ENCODE data around the gene WNT5A.

Gene WNT5A

GRCh38 chr3:55446850-55447249, 40.3 kb downstream of the WNT5A start:
- Histone ChIP-seq H3K36me3 (ENCODE audit: insufficient read depth, insufficient read length, low read length) (no peaks in the 10 kb centered on the region), H3K27me3 (ENCODE audit: insufficient read depth, insufficient read length) (no peaks in the 10 kb centered on the region), H3K4me1 (ENCODE audit: insufficient read depth, insufficient read length) (peaks cover 2% of the 10 kb centered on the region), H3K9me3 (ENCODE audit: insufficient read depth, low read length) (peaks cover 5% of the 10 kb centered on the region; the same call in 1 of the 2 replicates), H3K9ac (ENCODE audit: insufficient read length, low read depth) (no peak overlapping the region), H3K4me3 (ENCODE audit: insufficient read length, low read depth) (no peak overlapping the region)
- no peak for DNase-seq (ENCODE audit: low read depth, low spot score)
- no peak for TF ChIP-seq ZNF274 (IDR thresholded peaks at IDR 0.05; ENCODE audit: low read depth, low read length)
- TF ChIP-seq SUZ12 (IDR thresholded peaks at IDR 0.05; ENCODE audit: extremely low read depth, insufficient read depth, insufficient read length), result no peak
- no peak for TF ChIP-seq YY1 (IDR thresholded peaks at IDR 0.05; ENCODE audit: insufficient read depth, insufficient read length)

GRCh38 chr3:55445551-55445950, 41.6 kb downstream of the WNT5A start:
- H3K27me3 ChIP-seq (ENCODE audit: insufficient read depth, insufficient read length), result no peaks in the 10 kb centered on the region
- H3K36me3 ChIP-seq (ENCODE audit: insufficient read depth, insufficient read length, low read length), result no peaks in the 10 kb centered on the region
- H3K9me3 ChIP-seq (ENCODE audit: insufficient read depth, low read length), result no peaks in the 10 kb centered on the region
- TF ChIP-seq SUZ12 (IDR thresholded peaks at IDR 0.05; ENCODE audit: extremely low read depth, insufficient read depth, insufficient read length) (no peak), ZNF274 (IDR thresholded peaks at IDR 0.05; ENCODE audit: low read depth, low read length) (no peak), YY1 (IDR thresholded peaks at IDR 0.05; ENCODE audit: insufficient read depth, insufficient read length) (no peak)
- no peak for DNase-seq (ENCODE audit: low read depth, low spot score)
- no peak overlapping the region for H3K4me3 ChIP-seq (ENCODE audit: insufficient read length, low read depth)
- peaks cover 2% of the 10 kb centered on the region for H3K4me1 ChIP-seq (ENCODE audit: insufficient read depth, insufficient read length)
- H3K9ac ChIP-seq (ENCODE audit: insufficient read length, low read depth), result no peak overlapping the region

GRCh38 chr3:55443346-55443745, 43.8 kb downstream of the WNT5A start:
- Histone ChIP-seq H3K36me3 (ENCODE audit: insufficient read depth, insufficient read length, low read length) (no peaks in the 10 kb centered on the region), H3K9me3 (ENCODE audit: insufficient read depth, low read length) (no peaks in the 10 kb centered on the region), H3K9ac (ENCODE audit: insufficient read length, low read depth) (no peak overlapping the region), H3K4me3 (ENCODE audit: insufficient read length, low read depth) (no peak overlapping the region), H3K4me1 (ENCODE audit: insufficient read depth, insufficient read length) (peaks cover 2% of the 10 kb centered on the region), H3K27me3 (ENCODE audit: insufficient read depth, insufficient read length) (no peaks in the 10 kb centered on the region)
- DNase-seq (ENCODE audit: low read depth, low spot score), result no peak
- no peak for TF ChIP-seq YY1 (IDR thresholded peaks at IDR 0.05; ENCODE audit: insufficient read depth, insufficient read length)
- TF ChIP-seq ZNF274 (IDR thresholded peaks at IDR 0.05; ENCODE audit: low read depth, low read length), result no peak
- TF ChIP-seq SUZ12 (IDR thresholded peaks at IDR 0.05; ENCODE audit: extremely low read depth, insufficient read depth, insufficient read length), result no peak

- DNase-seq (ENCODE audit: low read depth, low spot score), result no peak
- Histone ChIP-seq H3K4me3 (ENCODE audit: insufficient read length, low read depth) (no peak overlapping the region), H3K9ac (ENCODE audit: insufficient read length, low read depth) (no peak overlapping the region), H3K9me3 (ENCODE audit: insufficient read depth, low read length) (no peaks in the 10 kb centered on the region), H3K4me1 (ENCODE audit: insufficient read depth, insufficient read length) (peaks cover 2% of the 10 kb centered on the region), H3K27me3 (ENCODE audit: insufficient read depth, insufficient read length) (no peaks in the 10 kb centered on the region), H3K36me3 (ENCODE audit: insufficient read depth, insufficient read length, low read length) (no peaks in the 10 kb centered on the region)
- no peak for TF ChIP-seq SUZ12 (IDR thresholded peaks at IDR 0.05; ENCODE audit: extremely low read depth, insufficient read depth, insufficient read length)
- TF ChIP-seq YY1 (IDR thresholded peaks at IDR 0.05; ENCODE audit: insufficient read depth, insufficient read length), result no peak
- TF ChIP-seq ZNF274 (IDR thresholded peaks at IDR 0.05; ENCODE audit: low read depth, low read length), result no peak
These were observed 44.2 kb downstream of the WNT5A start for GRCh38 chr3:55442861-55443260.

- Histone ChIP-seq H3K9ac (ENCODE audit: insufficient read length, low read depth) (no peak overlapping the region), H3K4me3 (ENCODE audit: insufficient read length, low read depth) (no peak overlapping the region), H3K9me3 (ENCODE audit: insufficient read depth, low read length) (no peaks in the 10 kb centered on the region), H3K4me1 (ENCODE audit: insufficient read depth, insufficient read length) (no peaks in the 10 kb centered on the region), H3K36me3 (ENCODE audit: insufficient read depth, insufficient read length, low read length) (no peaks in the 10 kb centered on the region), H3K27me3 (ENCODE audit: insufficient read depth, insufficient read length) (no peaks in the 10 kb centered on the region)
- TF ChIP-seq YY1 (IDR thresholded peaks at IDR 0.05; ENCODE audit: insufficient read depth, insufficient read length) (no peak), SUZ12 (IDR thresholded peaks at IDR 0.05; ENCODE audit: extremely low read depth, insufficient read depth, insufficient read length) (no peak), ZNF274 (IDR thresholded peaks at IDR 0.05; ENCODE audit: low read depth, low read length) (no peak)
- DNase-seq (ENCODE audit: low read depth, low spot score), result no peak
These were observed 45.6 kb downstream of the WNT5A start for GRCh38 chr3:55441499-55441898.

- TF ChIP-seq ZNF274 (IDR thresholded peaks at IDR 0.05; ENCODE audit: low read depth, low read length) (no peak), SUZ12 (IDR thresholded peaks at IDR 0.05; ENCODE audit: extremely low read depth, insufficient read depth, insufficient read length) (no peak), YY1 (IDR thresholded peaks at IDR 0.05; ENCODE audit: insufficient read depth, insufficient read length) (no peak)
- H3K4me3 ChIP-seq (ENCODE audit: insufficient read length, low read depth), result no peak overlapping the region
These were observed 46.9 kb downstream of the WNT5A start for GRCh38 chr3:55440104-55440708.

GRCh38 chr3:55439657-55440056, 47.4 kb downstream of the WNT5A start:
- TF ChIP-seq YY1 (IDR thresholded peaks at IDR 0.05; ENCODE audit: insufficient read depth, insufficient read length), result no peak
- no peak for DNase-seq (ENCODE audit: low read depth, low spot score)
- Histone ChIP-seq H3K27me3 (ENCODE audit: insufficient read depth, insufficient read length) (no peaks in the 10 kb centered on the region), H3K9me3 (ENCODE audit: insufficient read depth, low read length) (no peaks in the 10 kb centered on the region), H3K4me3 (ENCODE audit: insufficient read length, low read depth) (no peak overlapping the region), H3K9ac (ENCODE audit: insufficient read length, low read depth) (no peak overlapping the region), H3K36me3 (ENCODE audit: insufficient read depth, insufficient read length, low read length) (no peaks in the 10 kb centered on the region), H3K4me1 (ENCODE audit: insufficient read depth, insufficient read length) (no peaks in the 10 kb centered on the region)

More at GRCh38 chr3:55440104-55440708, 46.9 kb downstream of the WNT5A start:
- Histone ChIP-seq H3K36me3 (ENCODE audit: insufficient read depth, insufficient read length, low read length) (no peaks in the 10 kb centered on the region), H3K9me3 (ENCODE audit: insufficient read depth, low read length) (no peaks in the 10 kb centered on the region), H3K9ac (ENCODE audit: insufficient read length, low read depth) (no peak overlapping the region), H3K27me3 (ENCODE audit: insufficient read depth, insufficient read length) (no peaks in the 10 kb centered on the region), H3K4me1 (ENCODE audit: insufficient read depth, insufficient read length) (no peaks in the 10 kb centered on the region)
- no peak for DNase-seq (ENCODE audit: low read depth, low spot score)

Measured in NT2/D1 (cell line).